Psoas muscle (tissue), 8 donors: ENCODE results near the gene LRWD1. TPM values are rescaled to one million over a fixed set of nuclear protein-coding genes. Genes with fewer than 3 reads are reported as not detected.

ENCODE experiments used
- ATAC-seq, 4 donors: fragments of 200-7000 bp; cut with Tn5 transposase; one replicate each; pipeline ENCODE4 v1.9.1; 2020; ENCODE audit warnings: moderate library complexity in 3 of 4, mild to moderate bottlenecking in 2 of 4
- DNase-seq, 2 donors: peaks; one replicate each; pipeline ENCODE4 v3.0.0-alpha.2; 2020
- H3K27ac ChIP-seq: fragments of 200-600 bp; one replicate; pipeline ENCODE4 v1.8.0; 2022
- H3K27me3 ChIP-seq, 3 donors: fragments of 200-600 bp in 1 of 3; one replicate each; pipeline versions ENCODE4 v1.6.1 to v1.8.0; 2013 to 2022; ENCODE audit warnings: low read length in 2 of 3, mild to moderate bottlenecking in 2 of 3, moderate library complexity in 1 of 3; ENCODE audit not compliant: insufficient read depth in 3 of 3
- H3K36me3 ChIP-seq, 2 donors: fragments of 200-600 bp in 1 of 2; one replicate each; pipeline versions ENCODE4 v1.6.1 to v1.8.0; 2013 to 2022; ENCODE audit warnings: low read depth in 1 of 2, mild to moderate bottlenecking in 1 of 2, moderate library complexity in 1 of 2; ENCODE audit not compliant: insufficient read depth in 1 of 2
- H3K4me1 ChIP-seq: fragments of 200-600 bp; one replicate; pipeline ENCODE4 v1.8.0; 2022
- H3K4me3 ChIP-seq: fragments of 200-600 bp; one replicate; pipeline ENCODE4 v1.8.0; 2022; ENCODE audit warnings: mild to moderate bottlenecking
- H3K9me3 ChIP-seq: fragments of 200-600 bp; one replicate; pipeline ENCODE4 v1.8.0; 2022
- WGBS, 3 donors: extraction: QIAGEN DNeasy Blood & Tissue Kit; methylation state at CpG; one replicate each; pipeline versions ENCODE4 v1.1.6 to v1.1.7; 2013; 5-methylcytosine and 5-hydroxymethylcytosine counted together
- intact Hi-C, 2 donors: fragments of 100-400 bp; cut with DNase I; formaldehyde crosslinking; loops; one replicate each; pipeline versions ENCODE4 v1.11.0 to v1.14.2; 2022
- polyA plus RNA-seq, 3 donors: library from polyadenylated mRNA; stranded (reverse); fragments of 200-250 nt; gene quantifications; one replicate each; pipeline ENCODE4 v1.2.3, GENCODE V29; 2013
- total RNA-seq, 4 donors: library from RNA; stranded (reverse); fragmentation: NEBNext Ultra II Directional in 2 of 4; extraction: Animal tissue kit (Norgen Biotek cat#: 25700) in 2 of 4; gene quantifications; one replicate each; pipeline versions ENCODE4 v1.2.1 to v1.2.4, GENCODE V29; 2021 to 2023
- TF ChIP-seq, protein P1 (sequence below): fragments of 200-600 bp; IDR thresholded peaks from one replicate; pipeline ENCODE4 v1.8.0; 2022; ENCODE audit warnings: antibody characterized with exemption
- donor health status: healthy with polysubstance abuse.
- donor health status: DM: no; HTN: no; CAD: no; lungs with moderate emphysema.
- donor health status: Bipolar disorder and iron deficiency.
- donor health status: healthy.
- donor health status: DM: yes; HTN: yes; CAD: no.
- donor health status: DM: no; HTN: no; CAD: no.
- donor health status: DM: no; HTN: no; CAD: no.
- donor health status: DM: yes; HTN: yes; CAD: no.

Gene LRWD1
- total and polyA plus RNA-seq, 7 donors: 10.4 to 40.9 (median 15.6) TPM

DNA sequence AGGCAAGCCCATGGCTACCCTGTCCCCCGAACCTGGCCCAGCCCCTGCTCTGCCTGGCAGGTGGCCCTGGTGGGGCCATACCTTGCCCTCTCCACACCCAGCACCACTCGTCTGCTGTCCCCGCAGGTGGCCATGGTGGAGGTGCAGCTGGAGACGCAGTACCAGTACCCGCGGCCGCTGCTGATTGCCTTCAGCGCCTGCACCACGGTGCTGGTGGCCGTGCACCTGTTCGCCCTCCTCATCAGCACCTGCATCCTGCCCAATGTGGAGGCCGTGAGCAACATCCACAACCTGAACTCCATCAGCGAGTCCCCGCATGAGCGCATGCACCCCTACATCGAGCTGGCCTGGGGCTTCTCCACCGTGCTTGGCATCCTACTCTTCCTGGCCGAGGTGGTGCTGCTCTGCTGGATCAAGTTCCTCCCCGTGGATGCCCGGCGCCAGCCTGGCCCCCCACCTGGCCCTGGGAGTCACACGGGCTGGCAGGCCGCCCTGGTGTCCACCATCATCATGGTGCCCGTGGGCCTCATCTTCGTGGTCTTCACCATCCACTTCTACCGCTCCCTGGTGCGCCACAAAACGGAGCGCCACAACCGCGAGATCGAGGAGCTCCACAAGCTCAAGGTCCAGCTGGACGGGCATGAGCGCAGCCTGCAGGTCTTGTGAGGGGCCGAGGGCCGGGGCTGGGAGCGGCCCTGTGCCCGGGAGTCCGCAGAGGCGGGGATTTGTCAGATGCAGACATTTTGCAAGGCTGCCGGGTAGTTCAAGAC lies 18.2 kb upstream of the LRWD1 start:
- TF ChIP-seq, protein P1, sequence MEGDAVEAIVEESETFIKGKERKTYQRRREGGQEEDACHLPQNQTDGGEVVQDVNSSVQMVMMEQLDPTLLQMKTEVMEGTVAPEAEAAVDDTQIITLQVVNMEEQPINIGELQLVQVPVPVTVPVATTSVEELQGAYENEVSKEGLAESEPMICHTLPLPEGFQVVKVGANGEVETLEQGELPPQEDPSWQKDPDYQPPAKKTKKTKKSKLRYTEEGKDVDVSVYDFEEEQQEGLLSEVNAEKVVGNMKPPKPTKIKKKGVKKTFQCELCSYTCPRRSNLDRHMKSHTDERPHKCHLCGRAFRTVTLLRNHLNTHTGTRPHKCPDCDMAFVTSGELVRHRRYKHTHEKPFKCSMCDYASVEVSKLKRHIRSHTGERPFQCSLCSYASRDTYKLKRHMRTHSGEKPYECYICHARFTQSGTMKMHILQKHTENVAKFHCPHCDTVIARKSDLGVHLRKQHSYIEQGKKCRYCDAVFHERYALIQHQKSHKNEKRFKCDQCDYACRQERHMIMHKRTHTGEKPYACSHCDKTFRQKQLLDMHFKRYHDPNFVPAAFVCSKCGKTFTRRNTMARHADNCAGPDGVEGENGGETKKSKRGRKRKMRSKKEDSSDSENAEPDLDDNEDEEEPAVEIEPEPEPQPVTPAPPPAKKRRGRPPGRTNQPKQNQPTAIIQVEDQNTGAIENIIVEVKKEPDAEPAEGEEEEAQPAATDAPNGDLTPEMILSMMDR: no peak
- Histone ChIP-seq H3K9me3 (no peaks in the 10 kb centered on the region), H3K4me1 (no peaks in the 10 kb centered on the region), H3K27ac (no peak overlapping the region), H3K27me3 (no peaks in the 10 kb centered on the region), H3K36me3 (peaks cover 0 to 9% of the 10 kb centered on the region in 2 donors), H3K4me3 (no peak overlapping the region)
- ATAC-seq: no peak
- intact Hi-C loops: no loop called here
- WGBS, 3 donors: 93 to 95% (median 94%) methylated on average over 40 to 41 of the region's 41 CpGs
- no peak for DNase-seq

DNA sequence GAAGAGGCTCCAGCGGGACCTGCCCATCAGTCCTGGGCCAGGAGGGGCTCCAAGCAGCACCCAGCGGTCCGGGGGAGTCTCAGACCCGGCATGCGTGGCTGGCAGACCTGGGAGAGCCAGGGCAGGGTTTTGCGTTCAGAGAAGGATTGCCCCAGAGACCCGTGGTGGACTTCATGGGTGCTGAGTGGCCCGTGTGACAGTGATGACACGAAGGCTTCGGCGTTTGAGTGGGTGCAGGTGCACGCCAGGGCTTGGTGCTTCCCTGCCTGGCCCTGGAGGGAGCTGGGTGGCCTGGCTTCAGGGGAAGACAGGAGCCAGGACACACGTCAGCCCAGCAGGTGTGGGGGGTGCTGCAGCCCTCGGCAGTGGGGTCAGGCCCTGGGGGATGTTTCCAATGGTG lies 17.5 kb upstream of the LRWD1 start:
- ATAC-seq (no peak), DNase-seq (no peak)
- Histone ChIP-seq H3K4me1 (no peaks in the 10 kb centered on the region), H3K9me3 (no peaks in the 10 kb centered on the region), H3K36me3 (peaks cover 0 to 9% of the 10 kb centered on the region in 2 donors), H3K27ac (no peak overlapping the region), H3K4me3 (no peak overlapping the region), H3K27me3 (no peaks in the 10 kb centered on the region)
- 85 to 92% (median 92%) methylated on average over 14 of the region's 14 CpGs for WGBS, 3 donors
- intact Hi-C loops: no loop called here
- TF ChIP-seq, protein P1: no peak

DNA sequence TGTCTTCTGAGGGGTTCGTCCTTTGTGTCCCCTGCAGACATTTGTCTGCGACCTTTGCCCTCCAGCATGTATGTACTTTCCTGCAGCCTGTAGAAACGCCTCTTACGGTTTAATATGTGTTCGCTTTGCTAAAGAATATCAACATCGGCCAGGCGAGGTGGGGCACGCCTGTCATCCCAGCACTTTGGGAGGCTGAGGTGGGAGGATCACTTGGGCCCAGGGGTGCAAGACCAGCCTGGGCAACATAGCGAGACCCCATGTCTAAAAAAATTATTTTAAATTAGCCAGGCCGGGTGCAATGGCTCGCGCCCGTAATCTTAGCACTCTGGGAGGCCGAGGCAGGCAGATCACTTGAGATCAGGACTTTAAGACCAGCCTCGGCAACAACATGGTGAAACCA lies 15.6 kb upstream of the LRWD1 start:
- Histone ChIP-seq H3K36me3 (peaks cover 0 to 9% of the 10 kb centered on the region in 2 donors), H3K27ac (no peak overlapping the region), H3K4me1 (peaks cover 5% of the 10 kb centered on the region), H3K9me3 (no peaks in the 10 kb centered on the region), H3K27me3 (no peaks in the 10 kb centered on the region), H3K4me3 (no peak overlapping the region)
- TF ChIP-seq, protein P1: no peak
- no peak for ATAC-seq
- intact Hi-C loops: no loop called here
- no peak for DNase-seq
- 97 to 98% (median 97%) methylated on average over 15 of the region's 15 CpGs for WGBS, 3 donors

DNA sequence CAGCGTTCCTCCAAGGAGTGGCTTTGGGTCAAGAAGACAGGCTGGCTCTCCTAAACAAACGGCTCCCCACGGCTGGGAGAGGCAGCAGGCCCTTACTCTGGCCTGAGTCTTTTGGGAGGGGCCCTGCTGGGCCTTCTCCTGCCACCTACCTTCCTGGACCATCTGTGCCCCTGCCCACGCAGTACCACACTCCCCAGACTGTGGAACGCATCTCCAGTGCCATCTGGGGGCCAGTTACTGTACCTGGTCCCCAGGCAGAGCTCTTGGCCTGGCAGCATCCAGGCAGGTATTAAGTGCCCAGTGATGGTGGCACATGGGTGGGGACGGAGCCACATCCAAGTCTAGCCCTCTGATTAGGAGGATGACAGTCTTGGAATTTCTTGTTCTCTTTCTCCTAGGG lies 14.5 kb upstream of the LRWD1 start:
- intact Hi-C loops: loop anchor here in 1 of 2 donors (5.0 kb wide), 1 partner anchor 38 kb away; no protein-coding TSS in a partner anchor
- H3K27ac ChIP-seq: no peak overlapping the region
- H3K4me1 ChIP-seq: peaks cover 5% of the 10 kb centered on the region
- no peaks in the 10 kb centered on the region for H3K27me3 ChIP-seq
- H3K4me3 ChIP-seq: no peak overlapping the region
- TF ChIP-seq, protein P1: peak; percentile 12
- no peaks in the 10 kb centered on the region for H3K9me3 ChIP-seq
- WGBS, 3 donors: 74 to 92% (median 76%) methylated on average over 6 of the region's 6 CpGs
- H3K36me3 ChIP-seq: peaks cover 0 to 9% of the 10 kb centered on the region in 2 donors
- ATAC-seq: peak in 1 of 4 donors; percentile 43
- no peak for DNase-seq
